Measurements from ENCODE around the gene TSPOAP1.

GRCh38 chr17:58367461-58367860, 38.9 kb upstream of the TSPOAP1 start:
- TF ChIP-seq, protein P1, sequence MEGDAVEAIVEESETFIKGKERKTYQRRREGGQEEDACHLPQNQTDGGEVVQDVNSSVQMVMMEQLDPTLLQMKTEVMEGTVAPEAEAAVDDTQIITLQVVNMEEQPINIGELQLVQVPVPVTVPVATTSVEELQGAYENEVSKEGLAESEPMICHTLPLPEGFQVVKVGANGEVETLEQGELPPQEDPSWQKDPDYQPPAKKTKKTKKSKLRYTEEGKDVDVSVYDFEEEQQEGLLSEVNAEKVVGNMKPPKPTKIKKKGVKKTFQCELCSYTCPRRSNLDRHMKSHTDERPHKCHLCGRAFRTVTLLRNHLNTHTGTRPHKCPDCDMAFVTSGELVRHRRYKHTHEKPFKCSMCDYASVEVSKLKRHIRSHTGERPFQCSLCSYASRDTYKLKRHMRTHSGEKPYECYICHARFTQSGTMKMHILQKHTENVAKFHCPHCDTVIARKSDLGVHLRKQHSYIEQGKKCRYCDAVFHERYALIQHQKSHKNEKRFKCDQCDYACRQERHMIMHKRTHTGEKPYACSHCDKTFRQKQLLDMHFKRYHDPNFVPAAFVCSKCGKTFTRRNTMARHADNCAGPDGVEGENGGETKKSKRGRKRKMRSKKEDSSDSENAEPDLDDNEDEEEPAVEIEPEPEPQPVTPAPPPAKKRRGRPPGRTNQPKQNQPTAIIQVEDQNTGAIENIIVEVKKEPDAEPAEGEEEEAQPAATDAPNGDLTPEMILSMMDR (conservative IDR thresholded peaks at IDR 0.05), result no peak
- no peak for TF ChIP-seq ZFX (IDR thresholded peaks at IDR 0.05)
